ENCODE measurements around the gene TREX2.
"Not testable (repeated sequence)": the region's sequence is repeated elsewhere in the genome, so short reads cannot be mapped to it uniquely, and the experiment has no call there.

The TREX2 gene

GRCh38 chrX:153406903-153407302 lies 39.0 kb downstream of the TREX2 start:
- Histone ChIP-seq H3K4me2 (ENCODE audit: low read length) (no peak overlapping the region), H2AK5ac (ENCODE audit: low read length) (no peak overlapping the region), H3K27ac (ENCODE audit: low read depth, low read length) (no peak overlapping the region), H2BK5ac (ENCODE audit: low read depth, low read length, poor library complexity) (no peak overlapping the region), H3K4me1 (ENCODE audit: control insufficient read depth in 1 of 2, insufficient read depth in 2 of 2, low read length in 2 of 2) (peaks cover 10 to 16% of the 10 kb centered on the region in 2 experiments), H2BK12ac (ENCODE audit: low read length) (no peak overlapping the region), H3K79me1 (ENCODE audit: low read length) (peaks cover 1% of the 10 kb centered on the region), H3K27me3 (ENCODE audit: insufficient read depth, low read length) (no peaks in the 10 kb centered on the region), H3K23ac (ENCODE audit: low read length) (no peak overlapping the region), H4K12ac (ENCODE audit: low read depth, low read length) (no peak overlapping the region), H3K9me3 (ENCODE audit: insufficient read depth, low read depth, low read length) (no peaks in the 10 kb centered on the region), H3K9ac (ENCODE audit: low read length) (no peak overlapping the region), H3K4ac (ENCODE audit: low read depth, low read length) (no peak overlapping the region), H4K8ac (ENCODE audit: low read depth, low read length) (no peak overlapping the region), H2BK120ac (ENCODE audit: insufficient read depth, low read length, poor library complexity) (no peak overlapping the region), H3K18ac (ENCODE audit: low read length) (no peak overlapping the region), H2AFZ (ENCODE audit: insufficient read depth, low read length, poor library complexity) (no peak overlapping the region), H4K91ac (ENCODE audit: low read depth, low read length) (no peak overlapping the region), H3K36me3 (ENCODE audit: control insufficient read depth in 1 of 2, insufficient read depth in 2 of 2, low read length in 2 of 2) (no peaks in the 10 kb centered on the region), H3K14ac (ENCODE audit: low read length) (no peak overlapping the region), H3K4me3 (ENCODE audit: low read depth, low read length) (no peak overlapping the region), H3K79me2 (ENCODE audit: control insufficient read depth, insufficient read depth, low read length, poor library complexity) (no peaks in the 10 kb centered on the region)
- no peak for DNase-seq
- no CpG with 5 or more reads among the region's 7 CpGs for WGBS (ENCODE audit: extremely low coverage, insufficient coverage, insufficient read length)

GRCh38 chrX:153406011-153406410 lies 39.8 kb downstream of the TREX2 start:
- no peak overlapping the region for H2BK12ac ChIP-seq (ENCODE audit: low read length)
- no peak overlapping the region for H3K23ac ChIP-seq (ENCODE audit: low read length)
- H3K18ac ChIP-seq (ENCODE audit: low read length) = no peak overlapping the region
- no peaks in the 10 kb centered on the region for H3K9me3 ChIP-seq (ENCODE audit: insufficient read depth, low read depth, low read length)
- no peak overlapping the region for H4K91ac ChIP-seq (ENCODE audit: low read depth, low read length)
- peaks cover 7 to 11% of the 10 kb centered on the region in 2 experiments for H3K4me1 ChIP-seq (ENCODE audit: control insufficient read depth in 1 of 2, insufficient read depth in 2 of 2, low read length in 2 of 2)
- H3K4me2 ChIP-seq (ENCODE audit: low read length) = no peak overlapping the region
- H2BK120ac ChIP-seq (ENCODE audit: insufficient read depth, low read length, poor library complexity) = no peak overlapping the region
- no CpG with 5 or more reads among the region's 9 CpGs for WGBS (ENCODE audit: extremely low coverage, insufficient coverage, insufficient read length)
- H3K14ac ChIP-seq (ENCODE audit: low read length) = no peak overlapping the region
- no peaks in the 10 kb centered on the region for H3K27me3 ChIP-seq (ENCODE audit: insufficient read depth, low read length)
- no peak overlapping the region for H3K4ac ChIP-seq (ENCODE audit: low read depth, low read length)
- no peak overlapping the region for H3K4me3 ChIP-seq (ENCODE audit: low read depth, low read length)
- H3K36me3 ChIP-seq (ENCODE audit: control insufficient read depth in 1 of 2, insufficient read depth in 2 of 2, low read length in 2 of 2) = no peaks in the 10 kb centered on the region
- H3K9ac ChIP-seq (ENCODE audit: low read length) = no peak overlapping the region
- no peaks in the 10 kb centered on the region for H3K79me1 ChIP-seq (ENCODE audit: low read length)
- DNase-seq = no peak
- H2BK5ac ChIP-seq (ENCODE audit: low read depth, low read length, poor library complexity) = no peak overlapping the region
- H4K12ac ChIP-seq (ENCODE audit: low read depth, low read length) = no peak overlapping the region
- no peaks in the 10 kb centered on the region for H3K79me2 ChIP-seq (ENCODE audit: control insufficient read depth, insufficient read depth, low read length, poor library complexity)
- no peak overlapping the region for H2AK5ac ChIP-seq (ENCODE audit: low read length)
- H3K27ac ChIP-seq (ENCODE audit: low read depth, low read length) = no peak overlapping the region
- H2AFZ ChIP-seq (ENCODE audit: insufficient read depth, low read length, poor library complexity) = no peak overlapping the region
- H4K8ac ChIP-seq (ENCODE audit: low read depth, low read length) = no peak overlapping the region

GRCh38 chrX:153405426-153405825 lies 40.4 kb downstream of the TREX2 start:
- Histone ChIP-seq H2AK5ac (ENCODE audit: low read length) (no peak overlapping the region), H4K12ac (ENCODE audit: low read depth, low read length) (no peak overlapping the region), H3K27ac (ENCODE audit: low read depth, low read length) (no peak overlapping the region), H3K9ac (ENCODE audit: low read length) (no peak overlapping the region), H3K79me1 (ENCODE audit: low read length) (no peaks in the 10 kb centered on the region), H4K8ac (ENCODE audit: low read depth, low read length) (no peak overlapping the region), H3K36me3 (ENCODE audit: control insufficient read depth in 1 of 2, insufficient read depth in 2 of 2, low read length in 2 of 2) (no peaks in the 10 kb centered on the region), H3K79me2 (ENCODE audit: control insufficient read depth, insufficient read depth, low read length, poor library complexity) (no peaks in the 10 kb centered on the region), H2BK5ac (ENCODE audit: low read depth, low read length, poor library complexity) (no peak overlapping the region), H3K27me3 (ENCODE audit: insufficient read depth, low read length) (no peaks in the 10 kb centered on the region), H3K18ac (ENCODE audit: low read length) (no peak overlapping the region), H3K23ac (ENCODE audit: low read length) (no peak overlapping the region), H4K91ac (ENCODE audit: low read depth, low read length) (no peak overlapping the region), H3K4me1 (ENCODE audit: control insufficient read depth in 1 of 2, insufficient read depth in 2 of 2, low read length in 2 of 2) (peaks cover 6 to 7% of the 10 kb centered on the region in 2 experiments), H3K14ac (ENCODE audit: low read length) (no peak overlapping the region), H3K4me2 (ENCODE audit: low read length) (no peak overlapping the region), H2AFZ (ENCODE audit: insufficient read depth, low read length, poor library complexity) (no peak overlapping the region), H3K9me3 (ENCODE audit: insufficient read depth, low read depth, low read length) (no peaks in the 10 kb centered on the region), H3K4me3 (ENCODE audit: low read depth, low read length) (no peak overlapping the region), H2BK12ac (ENCODE audit: low read length) (no peak overlapping the region), H2BK120ac (ENCODE audit: insufficient read depth, low read length, poor library complexity) (no peak overlapping the region), H3K4ac (ENCODE audit: low read depth, low read length) (no peak overlapping the region)
- no peak for DNase-seq
- WGBS (ENCODE audit: extremely low coverage, insufficient coverage, insufficient read length) = no CpG with 5 or more reads among the region's 5 CpGs

GRCh38 chrX:153404333-153404732 lies 41.5 kb downstream of the TREX2 start:
- H3K27me3 ChIP-seq (ENCODE audit: insufficient read depth, low read length); H3K36me3 ChIP-seq (ENCODE audit: control insufficient read depth in 1 of 2, insufficient read depth in 2 of 2, low read length in 2 of 2); H3K79me1 ChIP-seq (ENCODE audit: low read length); H3K4me3 ChIP-seq (ENCODE audit: low read depth, low read length); H3K23ac ChIP-seq (ENCODE audit: low read length); H3K14ac ChIP-seq (ENCODE audit: low read length); H4K91ac ChIP-seq (ENCODE audit: low read depth, low read length); H2BK5ac ChIP-seq (ENCODE audit: low read depth, low read length, poor library complexity); H4K8ac ChIP-seq (ENCODE audit: low read depth, low read length); H2AFZ ChIP-seq (ENCODE audit: insufficient read depth, low read length, poor library complexity); H3K9ac ChIP-seq (ENCODE audit: low read length); H3K4me1 ChIP-seq (ENCODE audit: control insufficient read depth in 1 of 2, insufficient read depth in 2 of 2, low read length in 2 of 2); H3K4ac ChIP-seq (ENCODE audit: low read depth, low read length); H4K12ac ChIP-seq (ENCODE audit: low read depth, low read length); H3K79me2 ChIP-seq (ENCODE audit: control insufficient read depth, insufficient read depth, low read length, poor library complexity); H3K18ac ChIP-seq (ENCODE audit: low read length); DNase-seq; H2BK12ac ChIP-seq (ENCODE audit: low read length); H3K27ac ChIP-seq (ENCODE audit: low read depth, low read length); H2AK5ac ChIP-seq (ENCODE audit: low read length); H2BK120ac ChIP-seq (ENCODE audit: insufficient read depth, low read length, poor library complexity); H3K4me2 ChIP-seq (ENCODE audit: low read length); H3K9me3 ChIP-seq (ENCODE audit: insufficient read depth, low read depth, low read length): not testable (repeated sequence)
- no CpG with 5 or more reads among the region's 5 CpGs for whole genome bisulfite sequencing (ENCODE audit: extremely low coverage, insufficient coverage, insufficient read length)

Measured in trophoblast cell (in vitro differentiated cells and primary cell).